Choroid plexus epithelial cell (primary cell): ENCODE results near the gene ANO10.
"Not testable (repeated sequence)": the region's sequence is repeated elsewhere in the genome, so short reads cannot be mapped to it uniquely, and the experiment has no call there.

Experiments used
- DNase-seq: peaks from one replicate; pipeline ENCODE4 v3.0.0-alpha.2; 2010; ENCODE audit warnings: low read depth
- H3K4me3 ChIP-seq: 2 replicates; pipeline ENCODE4 v1.5.1; 2011; ENCODE audit warnings: low read depth, mild to moderate bottlenecking, control low read depth, low read length, moderate library complexity
- CTCF ChIP-seq: conservative IDR thresholded peaks from 2 replicates; pipeline ENCODE4 v1.5.1; 2011; ENCODE audit warnings: low read depth, mild to moderate bottlenecking, control low read depth, inconsistent platforms, low read length, moderate library complexity

Gene ANO10

GRCh38 chr3:43613976-43614375, 7.8 kb downstream of the ANO10 start:
- DNase-seq: no peak
- no peak for TF ChIP-seq CTCF
- H3K4me3 ChIP-seq: no peak overlapping the region

GRCh38 chr3:43612419-43612818, 9.4 kb downstream of the ANO10 start:
- TF ChIP-seq CTCF: no peak
- H3K4me3 ChIP-seq: no peak overlapping the region
- DNase-seq: no peak

GRCh38 chr3:43609406-43609805, 12.4 kb downstream of the ANO10 start:
- no peak for TF ChIP-seq CTCF
- no peak for DNase-seq
- no peak overlapping the region for H3K4me3 ChIP-seq

- H3K4me3 ChIP-seq: no peak overlapping the region
- no peak for DNase-seq
- no peak for TF ChIP-seq CTCF
Observed at GRCh38 chr3:43608751-43609150, 13.1 kb downstream of the ANO10 start.

- DNase-seq: no peak
- TF ChIP-seq CTCF: no peak
- no peak overlapping the region for H3K4me3 ChIP-seq
Observed at GRCh38 chr3:43606284-43606683, 15.5 kb downstream of the ANO10 start.

GRCh38 chr3:43599959-43600358, 21.9 kb downstream of the ANO10 start:
- H3K4me3 ChIP-seq: not testable (repeated sequence)

GRCh38 chr3:43597961-43598360, 23.9 kb downstream of the ANO10 start:
- H3K4me3 ChIP-seq: no peak overlapping the region
- no peak for DNase-seq
- no peak for TF ChIP-seq CTCF

More at GRCh38 chr3:43599959-43600358, 21.9 kb downstream of the ANO10 start:
- not testable (repeated sequence) for DNase-seq

GRCh38 chr3:43596178-43596577, 25.6 kb downstream of the ANO10 start:
- H3K4me3 ChIP-seq, DNase-seq: not testable (repeated sequence)

GRCh38 chr3:43595280-43595679, 26.5 kb downstream of the ANO10 start:
- H3K4me3 ChIP-seq, DNase-seq: not testable (repeated sequence)

GRCh38 chr3:43593588-43593987, 28.2 kb downstream of the ANO10 start:
- not testable (repeated sequence) for H3K4me3 ChIP-seq, DNase-seq

- DNase-seq, H3K4me3 ChIP-seq: not testable (repeated sequence)
Observed at GRCh38 chr3:43591866-43592265, 29.9 kb downstream of the ANO10 start.
